HEK293 (cell line): Measurements from ENCODE around the gene PSMG1.

ENCODE experiments used
- SP7 ChIP-seq: fragments of 450-650 bp; formaldehyde crosslinking; IDR thresholded peaks from 2 replicates; pipeline ENCODE4 v1.5.1; 2016; ENCODE audit warnings: missing biosample characterization, missing genetic modification characterization
- ZEB2 ChIP-seq: fragments of 450-650 bp; formaldehyde crosslinking; IDR thresholded peaks from 2 replicates; pipeline ENCODE4 v1.5.1; 2016; ENCODE audit warnings: missing biosample characterization, missing genetic modification characterization
- ZNF221 ChIP-seq: fragments of 450-650 bp; formaldehyde crosslinking; IDR thresholded peaks from 2 replicates; pipeline ENCODE4 v1.5.1; 2017; ENCODE audit warnings: missing biosample characterization, missing genetic modification characterization, borderline replicate concordance
- ZNF223 ChIP-seq: fragments of 450-650 bp; formaldehyde crosslinking; IDR thresholded peaks from 2 replicates; pipeline ENCODE4 v1.5.1; 2016; ENCODE audit warnings: missing biosample characterization, missing genetic modification characterization
- TF ChIP-seq, protein P1 (sequence below): fragments of 450-650 bp; formaldehyde crosslinking; IDR thresholded peaks from 2 replicates; pipeline ENCODE4 v1.5.1; 2016; ENCODE audit warnings: missing biosample characterization, missing genetic modification characterization
- TF ChIP-seq, protein P2 (sequence below): fragments of 450-650 bp; formaldehyde crosslinking; IDR thresholded peaks from 2 replicates; pipeline ENCODE4 v1.5.1; 2016; ENCODE audit warnings: missing biosample characterization, missing genetic modification characterization

DNA sequence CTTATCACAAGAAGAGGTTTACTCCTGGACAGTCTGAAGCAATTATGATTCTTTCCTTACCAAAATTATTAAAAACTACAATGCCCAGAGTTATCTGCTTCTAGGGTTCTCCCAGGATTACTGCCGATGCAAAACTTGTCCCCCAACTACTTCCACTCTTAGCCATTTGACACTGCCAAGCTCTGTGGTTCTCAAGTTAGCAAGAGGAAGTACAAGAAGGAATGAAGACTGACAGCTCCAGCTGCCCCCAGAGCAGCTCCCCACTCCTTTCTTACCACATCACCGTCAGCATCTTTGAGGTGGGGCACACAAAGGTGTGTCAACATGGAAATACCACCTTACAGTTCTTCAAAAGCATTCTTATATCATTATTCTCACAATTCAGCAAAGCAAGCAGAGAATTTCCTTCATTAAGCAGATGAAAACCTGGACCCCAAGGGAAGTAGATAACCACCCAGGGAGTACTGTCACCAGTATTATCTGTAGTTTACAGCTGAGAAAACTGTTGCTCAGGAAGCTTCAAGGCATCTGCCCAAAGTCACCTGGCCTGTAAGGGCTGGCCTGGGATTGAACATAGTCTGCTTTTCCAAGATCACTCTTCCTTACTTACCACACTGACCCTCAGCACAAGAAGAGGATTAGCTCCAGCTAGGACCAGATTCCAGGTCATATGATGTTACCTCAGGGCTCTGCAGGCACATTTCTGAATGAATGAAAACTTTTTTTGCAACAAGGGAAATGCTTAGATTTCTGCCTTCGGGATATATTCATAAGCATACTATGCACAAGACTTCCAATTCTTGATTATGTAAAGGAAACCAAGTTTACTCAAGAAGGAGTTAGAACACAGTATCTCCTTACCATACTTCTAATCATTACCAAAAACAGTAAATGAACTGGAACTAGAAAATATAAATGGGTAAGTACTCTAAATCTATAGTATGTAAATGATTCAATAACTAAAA lies 9.3 kb downstream of the PSMG1 start:
- TF ChIP-seq, protein P1, sequence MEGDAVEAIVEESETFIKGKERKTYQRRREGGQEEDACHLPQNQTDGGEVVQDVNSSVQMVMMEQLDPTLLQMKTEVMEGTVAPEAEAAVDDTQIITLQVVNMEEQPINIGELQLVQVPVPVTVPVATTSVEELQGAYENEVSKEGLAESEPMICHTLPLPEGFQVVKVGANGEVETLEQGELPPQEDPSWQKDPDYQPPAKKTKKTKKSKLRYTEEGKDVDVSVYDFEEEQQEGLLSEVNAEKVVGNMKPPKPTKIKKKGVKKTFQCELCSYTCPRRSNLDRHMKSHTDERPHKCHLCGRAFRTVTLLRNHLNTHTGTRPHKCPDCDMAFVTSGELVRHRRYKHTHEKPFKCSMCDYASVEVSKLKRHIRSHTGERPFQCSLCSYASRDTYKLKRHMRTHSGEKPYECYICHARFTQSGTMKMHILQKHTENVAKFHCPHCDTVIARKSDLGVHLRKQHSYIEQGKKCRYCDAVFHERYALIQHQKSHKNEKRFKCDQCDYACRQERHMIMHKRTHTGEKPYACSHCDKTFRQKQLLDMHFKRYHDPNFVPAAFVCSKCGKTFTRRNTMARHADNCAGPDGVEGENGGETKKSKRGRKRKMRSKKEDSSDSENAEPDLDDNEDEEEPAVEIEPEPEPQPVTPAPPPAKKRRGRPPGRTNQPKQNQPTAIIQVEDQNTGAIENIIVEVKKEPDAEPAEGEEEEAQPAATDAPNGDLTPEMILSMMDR (tag by site-specific recombination) = no peak
- TF ChIP-seq ZNF223 (tag by site-specific recombination) (no peak), ZNF221 (no peak), ZEB2 (tag by site-specific recombination) (no peak), SP7 (tag by site-specific recombination) (no peak)
- TF ChIP-seq, protein P2, sequence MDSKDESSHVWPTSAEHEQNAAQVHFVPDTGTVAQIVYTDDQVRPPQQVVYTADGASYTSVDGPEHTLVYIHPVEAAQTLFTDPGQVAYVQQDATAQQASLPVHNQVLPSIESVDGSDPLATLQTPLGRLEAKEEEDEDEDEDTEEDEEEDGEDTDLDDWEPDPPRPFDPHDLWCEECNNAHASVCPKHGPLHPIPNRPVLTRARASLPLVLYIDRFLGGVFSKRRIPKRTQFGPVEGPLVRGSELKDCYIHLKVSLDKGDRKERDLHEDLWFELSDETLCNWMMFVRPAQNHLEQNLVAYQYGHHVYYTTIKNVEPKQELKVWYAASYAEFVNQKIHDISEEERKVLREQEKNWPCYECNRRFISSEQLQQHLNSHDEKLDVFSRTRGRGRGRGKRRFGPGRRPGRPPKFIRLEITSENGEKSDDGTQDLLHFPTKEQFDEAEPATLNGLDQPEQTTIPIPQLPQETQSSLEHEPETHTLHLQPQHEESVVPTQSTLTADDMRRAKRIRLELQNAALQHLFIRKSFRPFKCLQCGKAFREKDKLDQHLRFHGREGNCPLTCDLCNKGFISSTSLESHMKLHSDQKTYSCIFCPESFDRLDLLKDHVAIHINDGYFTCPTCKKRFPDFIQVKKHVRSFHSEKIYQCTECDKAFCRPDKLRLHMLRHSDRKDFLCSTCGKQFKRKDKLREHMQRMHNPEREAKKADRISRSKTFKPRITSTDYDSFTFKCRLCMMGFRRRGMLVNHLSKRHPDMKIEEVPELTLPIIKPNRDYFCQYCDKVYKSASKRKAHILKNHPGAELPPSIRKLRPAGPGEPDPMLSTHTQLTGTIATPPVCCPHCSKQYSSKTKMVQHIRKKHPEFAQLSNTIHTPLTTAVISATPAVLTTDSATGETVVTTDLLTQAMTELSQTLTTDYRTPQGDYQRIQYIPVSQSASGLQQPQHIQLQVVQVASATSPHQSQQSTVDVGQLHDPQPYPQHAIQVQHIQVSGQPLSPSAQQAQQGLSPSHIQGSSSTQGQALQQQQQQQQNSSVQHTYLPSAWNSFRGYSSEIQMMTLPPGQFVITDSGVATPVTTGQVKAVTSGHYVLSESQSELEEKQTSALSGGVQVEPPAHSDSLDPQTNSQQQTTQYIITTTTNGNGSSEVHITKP (tag by site-specific recombination) = no peak
